IMR-90 (cell line): Measurements from ENCODE around the gene FXYD6. TPM values are rescaled to one million over a fixed set of nuclear protein-coding genes. Genes with fewer than 3 reads are reported as not detected.

ENCODE experiments used
- ATAC-seq: fragments of 200-7000 bp; cut with Tn5 transposase; 2 replicates; pipeline ENCODE4 v1.9.1; 2020; ENCODE audit warnings: low read depth, mild to moderate bottlenecking, moderate library complexity
- BruUV-seq: library from RNA; stranded (reverse); fragments of 400-500 nt; replicated peaks from 2 replicates; lab custom pipeline; 2021; lab: Mats Ljungman, UMichigan
- CTCF ChIA-PET: fragments of 300-600 bp; formaldehyde crosslinking; extraction: SDS; loops from one replicate; lab custom pipeline; 2021; ENCODE audit warnings: antibody characterized with exemption; lab: Yijun Ruan, JAX
- POLR2A ChIA-PET: fragments of 300-600 bp; sonication (Branson Sonifier 250); formaldehyde crosslinking; loops from one replicate; lab custom pipeline; 2022; ENCODE audit warnings: antibody characterized with exemption; ENCODE audit not compliant: unreplicated experiment; lab: Charles Lee
- DNase-seq: peaks from one replicate; pipeline ENCODE4 v3.0.0; 2013
- H2AFZ ChIP-seq: replicated peaks from 2 replicates; pipeline ENCODE3; 2013; ENCODE audit warnings: low read length, mild to moderate bottlenecking; ENCODE audit not compliant: poor library complexity
- H2AK5ac ChIP-seq: 2 replicates; pipeline ENCODE4 v1.6.1; 2013; ENCODE audit warnings: low read depth, low read length, inconsistent platforms
- H2AK9ac ChIP-seq: replicated peaks from 2 replicates; pipeline ENCODE3; 2013; ENCODE audit warnings: mild to moderate bottlenecking, low read depth, low read length, moderate library complexity; ENCODE audit not compliant: poor library complexity
- H2BK120ac ChIP-seq: 2 replicates; pipeline ENCODE4 v1.6.1; 2013; ENCODE audit warnings: low read depth, low read length, inconsistent platforms
- H2BK15ac ChIP-seq: 3 replicates; pipeline ENCODE4 v1.6.1; 2013; ENCODE audit warnings: low read depth, low read length, inconsistent platforms
- H2BK20ac ChIP-seq: 2 replicates; pipeline ENCODE4 v1.6.1; 2013; ENCODE audit warnings: low read depth, mild to moderate bottlenecking, inconsistent platforms, low read length, moderate library complexity
- H2BK5ac ChIP-seq: 2 replicates; pipeline ENCODE4 v1.6.1; 2013; ENCODE audit warnings: mild to moderate bottlenecking, low read depth, low read length, inconsistent platforms; ENCODE audit not compliant: poor library complexity, severe bottlenecking
- H3K14ac ChIP-seq: replicated peaks from 2 replicates; pipeline ENCODE4 v1.6.1; 2013; ENCODE audit warnings: low read depth, low read length, inconsistent platforms
- H3K18ac ChIP-seq: 2 replicates; pipeline ENCODE4 v1.6.1; 2013; ENCODE audit warnings: low read depth, low read length, control low read depth
- H3K23ac ChIP-seq: 2 replicates; pipeline ENCODE4 v1.6.1; 2013; ENCODE audit warnings: low read depth, low read length, inconsistent platforms
- H3K27ac ChIP-seq: 2 replicates; pipeline ENCODE4 v1.5.1; 2013; ENCODE audit warnings: mild to moderate bottlenecking, control low read depth, low read length; ENCODE audit not compliant: insufficient read depth
- H3K27me3 ChIP-seq: 2 replicates; pipeline ENCODE4 v1.6.1; 2013; ENCODE audit warnings: low read length; ENCODE audit not compliant: control insufficient read depth, insufficient read depth
- H3K36me3 ChIP-seq: 2 replicates; pipeline ENCODE4 v1.6.1; 2013; ENCODE audit warnings: low read length, mixed read lengths; ENCODE audit not compliant: control insufficient read depth, insufficient read depth
- H3K4ac ChIP-seq: 2 replicates; pipeline ENCODE4 v1.6.1; 2013; ENCODE audit warnings: low read depth, low read length, inconsistent platforms
- H3K4me1 ChIP-seq: 2 replicates; pipeline ENCODE4 v1.6.1; 2013; ENCODE audit warnings: low read length, mixed read lengths; ENCODE audit not compliant: control insufficient read depth, insufficient read depth
- H3K4me2 ChIP-seq: 2 replicates; pipeline ENCODE4 v1.6.1; 2013; ENCODE audit warnings: low read depth, mild to moderate bottlenecking, control low read depth, low read length, moderate library complexity
- H3K4me3 ChIP-seq: 2 replicates; pipeline ENCODE4 v1.5.1; 2013; ENCODE audit warnings: low read depth, mild to moderate bottlenecking, control low read depth, low read length, moderate library complexity; ENCODE audit not compliant: insufficient read depth
- H3K56ac ChIP-seq: 2 replicates; pipeline ENCODE4 v1.6.1; 2013; ENCODE audit warnings: low read length, inconsistent platforms; ENCODE audit not compliant: insufficient read depth; ENCODE audit errors: extremely low read depth
- H3K79me1 ChIP-seq, 2 experiments: 2 replicates each; pipeline ENCODE4 v1.6.1; 2013; ENCODE audit warnings: low read length in 2 of 2, inconsistent platforms in 1 of 2, low read depth in 1 of 2
- H3K9ac ChIP-seq: 2 replicates; pipeline ENCODE4 v1.6.1; 2013; ENCODE audit warnings: low read depth, low read length, control low read depth
- H3K9me1 ChIP-seq: 2 replicates; pipeline ENCODE4 v1.6.1; 2013; ENCODE audit warnings: low read length, inconsistent platforms; ENCODE audit not compliant: insufficient read depth
- H3K9me3 ChIP-seq: 2 replicates; pipeline ENCODE4 v1.6.1; 2013; ENCODE audit warnings: low read length; ENCODE audit not compliant: control insufficient read depth, insufficient read depth
- H4K20me1 ChIP-seq: 2 replicates; pipeline ENCODE4 v1.6.1; 2013; ENCODE audit warnings: low read length, inconsistent platforms; ENCODE audit not compliant: insufficient read depth
- H4K5ac ChIP-seq: 2 replicates; pipeline ENCODE4 v1.6.1; 2013; ENCODE audit warnings: mild to moderate bottlenecking, low read depth, low read length, control low read depth
- H4K8ac ChIP-seq, 2 experiments: 2 replicates each; pipeline ENCODE4 v1.6.1; 2013; ENCODE audit warnings: low read depth in 2 of 2, low read length in 2 of 2, control low read depth in 1 of 2, inconsistent platforms in 1 of 2
- H4K91ac ChIP-seq: 2 replicates; pipeline ENCODE4 v1.6.1; 2013; ENCODE audit warnings: low read depth, low read length, inconsistent platforms; ENCODE audit not compliant: insufficient read depth
- BHLHE40 ChIP-seq: fragments of 150-350 bp; IDR thresholded peaks from 2 replicates; pipeline ENCODE4 v1.6.1; 2016; ENCODE audit warnings: mild to moderate bottlenecking, low read depth, low read length
- CHD1 ChIP-seq: IDR thresholded peaks from 2 replicates; pipeline ENCODE4 v1.6.1; 2012; ENCODE audit warnings: low read depth, low read length, improper control_type of control experiment
- CTCF ChIP-seq: conservative IDR thresholded peaks from 2 replicates; pipeline ENCODE4 v1.5.1; 2012; ENCODE audit warnings: mild to moderate bottlenecking, low read depth, low read length, improper control_type of control experiment
- FOS ChIP-seq: fragments of 150-350 bp; IDR thresholded peaks from 2 replicates; pipeline ENCODE4 v1.6.1; 2016; ENCODE audit warnings: low read depth, low read length
- MAFK ChIP-seq: IDR thresholded peaks from 2 replicates; pipeline ENCODE4 v1.6.1; 2012; ENCODE audit warnings: low read depth, low read length, improper control_type of control experiment
- MAZ ChIP-seq: IDR thresholded peaks from 2 replicates; pipeline ENCODE4 v1.6.1; 2012; ENCODE audit warnings: low read depth, mild to moderate bottlenecking, low read length, improper control_type of control experiment, moderate library complexity, borderline replicate concordance
- POLR2A ChIP-seq: IDR thresholded peaks from 2 replicates; pipeline ENCODE4 v1.6.1; 2012; ENCODE audit warnings: mild to moderate bottlenecking, low read depth, low read length
- WGBS, 2 experiments: methylation state at CpG; one replicate each; pipeline versions ENCODE4 v1.1.5 to v1.1.7; 2013; ENCODE audit warnings: missing lambda C conversion rate in 2 of 2; ENCODE audit not compliant: insufficient read length in 1 of 2; ENCODE audit errors: extremely low coverage in 2 of 2; 5-methylcytosine and 5-hydroxymethylcytosine counted together
- dilution Hi-C: fragments of 300-500 bp; cut with HindIII; formaldehyde crosslinking; loops from one replicate; pipeline ENCODE4 v1.14.3; 2018; ENCODE audit warnings: low sequenced_read_pairs; ENCODE audit not compliant: unreplicated experiment
- in situ Hi-C: fragments of 300-500 bp; cut with MboI; formaldehyde crosslinking; loops from 3 replicates; pipeline ENCODE4 v1.14.3; 2019; ENCODE audit warnings: low sequenced_read_pairs, inconsistent platforms, mixed read lengths
- intact Hi-C: fragments of 100-400 bp; cut with micrococcal nuclease; formaldehyde crosslinking; loops from 2 replicates; pipeline ENCODE4 v1.10.0; 2022
- polyA plus RNA-seq, 3 experiments: library from polyadenylated mRNA; depleted of rRNA; stranded (reverse); fragments of >200 nt; gene quantifications; 2 replicates each; pipeline ENCODE4 v1.2.3, GENCODE V29; 2012; ENCODE audit warnings: low replicate concordance in 1 of 3
- total RNA-seq: library from RNA; depleted of rRNA; stranded (reverse); fragments of >200 nt; gene quantifications from 2 replicates; pipeline ENCODE4 v1.2.3, GENCODE V29; 2012

FXYD6 gene
- total and polyA plus RNA-seq, 2 of the 4 experiments (the other 2 are of a cell fraction): 0.32 TPM; not detected in 1

- intact Hi-C loops: no loop called here
- no peak overlapping the region for H2BK20ac ChIP-seq
- no TSS peak for BruUV-seq
- peaks cover 20% of the 10 kb centered on the region for H3K27me3 ChIP-seq
- H3K79me1 ChIP-seq: no peaks in the 10 kb centered on the region
- dilution Hi-C loops: no loop called here
- 74% methylated on average over 3 of the region's 10 CpGs; no CpG with 5 or more reads in 1 of the 2 experiments for WGBS, 2 experiments
- no peaks in the 10 kb centered on the region for H3K9me3 ChIP-seq
- no peak overlapping the region for H3K56ac ChIP-seq
- no peak overlapping the region for H3K27ac ChIP-seq
- ATAC-seq (no peak), DNase-seq (no peak)
- H2AFZ ChIP-seq: no peak overlapping the region
- no peak overlapping the region for H3K4me3 ChIP-seq
- no peak overlapping the region for H3K23ac ChIP-seq
- H2AK9ac ChIP-seq: no peak overlapping the region
- no peak overlapping the region for H3K18ac ChIP-seq
- H3K4me2 ChIP-seq: no peak overlapping the region
- H3K9ac ChIP-seq: no peak overlapping the region
- H3K36me3 ChIP-seq: no peaks in the 10 kb centered on the region
- CTCF ChIA-PET: no interaction called here
- H2AK5ac ChIP-seq: no peak overlapping the region
- H2BK15ac ChIP-seq: no peak overlapping the region
- no peak overlapping the region for H4K8ac ChIP-seq
- TF ChIP-seq MAFK (no peak), POLR2A (no peak), BHLHE40 (no peak), MAZ (no peak), CHD1 (no peak), FOS (no peak), CTCF (no peak)
- H3K4ac ChIP-seq: no peak overlapping the region
- no peaks in the 10 kb centered on the region for H4K20me1 ChIP-seq
- POLR2A ChIA-PET: no interaction called here
- H3K14ac ChIP-seq: no peak overlapping the region
- in situ Hi-C loops: loop anchor here (5.0 kb wide), 1 partner anchor 107 kb away; no protein-coding TSS in a partner anchor
- no peak overlapping the region for H4K91ac ChIP-seq
- H3K9me1 ChIP-seq: no peaks in the 10 kb centered on the region
- no peak overlapping the region for H2BK5ac ChIP-seq
- H2BK120ac ChIP-seq: no peak overlapping the region
- H3K4me1 ChIP-seq: no peaks in the 10 kb centered on the region
- H4K5ac ChIP-seq: no peak overlapping the region
Measured at GRCh38 chr11:117839936-117840813, 36.3 kb downstream of the FXYD6 start.
